Loucy (cell line): ENCODE data around the gene ZNF236.
A peak's percentile ranks its signal among the peaks of the same experiment; 100 is the strongest.

Experiments
- H2AFZ ChIP-seq: fragments of 200-600 bp; sonication (generic); 2 replicates; pipeline ENCODE4 v1.6.0; 2016; ENCODE audit warnings: antibody characterized with exemption, mild to moderate bottlenecking, low read length, moderate library complexity
- H3F3A ChIP-seq: fragments of 200-600 bp; 2 replicates; pipeline ENCODE4 v1.6.0; 2016; ENCODE audit warnings: antibody characterized with exemption, low read depth, mild to moderate bottlenecking
- H3K27me3 ChIP-seq: fragments of 200-600 bp; sonication (generic); 2 replicates; pipeline ENCODE4 v1.6.1; 2014; ENCODE audit warnings: low read length, mild to moderate bottlenecking; ENCODE audit not compliant: insufficient read depth, poor library complexity, severe bottlenecking
- H3K36me3 ChIP-seq: fragments of 200-600 bp; sonication (generic); 2 replicates; pipeline ENCODE4 v1.6.1; 2016; ENCODE audit warnings: low read length; ENCODE audit not compliant: insufficient read depth
- H3K4me1 ChIP-seq: fragments of 200-600 bp; sonication (generic); 2 replicates; pipeline ENCODE4 v1.5.1; 2014; ENCODE audit warnings: low read length, mild to moderate bottlenecking; ENCODE audit not compliant: insufficient read depth, poor library complexity, severe bottlenecking
- H3K4me2 ChIP-seq: fragments of 200-600 bp; sonication (generic); 2 replicates; pipeline ENCODE4 v1.6.0; 2014; ENCODE audit warnings: antibody characterized with exemption, low read length, low read depth, mild to moderate bottlenecking; ENCODE audit not compliant: poor library complexity, severe bottlenecking
- H3K4me3 ChIP-seq: fragments of 200-600 bp; sonication (generic); 2 replicates; pipeline ENCODE4 v1.5.1; 2014; ENCODE audit warnings: low read length, mild to moderate bottlenecking, mixed read lengths; ENCODE audit not compliant: poor library complexity, severe bottlenecking
- H3K79me2 ChIP-seq: fragments of 200-600 bp; sonication (generic); 2 replicates; pipeline ENCODE4 v1.6.1; 2014; ENCODE audit warnings: low read length; ENCODE audit not compliant: insufficient read depth
- H3K9ac ChIP-seq: fragments of 200-600 bp; sonication (generic); 2 replicates; pipeline ENCODE4 v1.6.0; 2014; ENCODE audit warnings: mild to moderate bottlenecking, low read depth, low read length, moderate library complexity; ENCODE audit not compliant: poor library complexity, severe bottlenecking
- H3K9me2 ChIP-seq: fragments of 200-600 bp; sonication (generic); replicated peaks from 2 replicates; pipeline ENCODE4 v1.6.1; 2016; ENCODE audit warnings: low read depth, low read length, mixed read lengths
- H3K9me3 ChIP-seq: fragments of 200-600 bp; sonication (generic); 2 replicates; pipeline ENCODE4 v1.6.1; 2014; ENCODE audit warnings: mild to moderate bottlenecking, antibody characterized with exemption, low read length, low read depth; ENCODE audit not compliant: insufficient read depth
- H4K20me1 ChIP-seq: fragments of 200-600 bp; sonication (generic); 2 replicates; pipeline ENCODE4 v1.6.0; 2014; ENCODE audit warnings: antibody characterized with exemption, low read length, mild to moderate bottlenecking; ENCODE audit not compliant: insufficient read depth, poor library complexity, severe bottlenecking
- CTCF ChIP-seq: fragments of 200-600 bp; sonication (generic); conservative IDR thresholded peaks from 2 replicates; pipeline ENCODE4 v1.5.1; 2014; ENCODE audit warnings: mild to moderate bottlenecking, antibody characterized with exemption, low read length
- EZH2phosphoT487 ChIP-seq: fragments of 200-600 bp; IDR thresholded peaks from 2 replicates; pipeline ENCODE4 v1.6.1; 2018; ENCODE audit warnings: antibody characterized with exemption, mild to moderate bottlenecking, moderate library complexity, borderline replicate concordance

Gene ZNF236

GRCh38 chr18:76819411-76820136, 2.8 kb upstream of the ZNF236 start:
- no peaks in the 10 kb centered on the region for H3K9me3 ChIP-seq
- H3K79me2 ChIP-seq, result peaks cover 63% of the 10 kb centered on the region
- peak overlapping the region; percentile 97 for H3K4me3 ChIP-seq
- peaks cover 31% of the 10 kb centered on the region for H4K20me1 ChIP-seq
- TF ChIP-seq CTCF, result no peak
- H3K4me2 ChIP-seq, result peak overlapping the region; percentile 92
- no peaks in the 10 kb centered on the region for H3K9me2 ChIP-seq
- no peaks in the 10 kb centered on the region for H3F3A ChIP-seq
- H2AFZ ChIP-seq, result no peak overlapping the region
- peak overlapping the region; percentile 96 for H3K9ac ChIP-seq
- no peaks in the 10 kb centered on the region for H3K36me3 ChIP-seq
- no peaks in the 10 kb centered on the region for H3K27me3 ChIP-seq
- peaks cover 33% of the 10 kb centered on the region for H3K4me1 ChIP-seq

GRCh38 chr18:76821356-76821874, 942 bp upstream of the ZNF236 start:
- peaks cover 41% of the 10 kb centered on the region for H3K4me1 ChIP-seq
- H3K4me3 ChIP-seq, result peak overlapping the region; percentile 97
- peak overlapping the region; percentile 90 for H2AFZ ChIP-seq
- H3K9me3 ChIP-seq, result no peaks in the 10 kb centered on the region
- H3K9ac ChIP-seq, result peak overlapping the region; percentile 96
- peak overlapping the region; percentile 92 for H3K4me2 ChIP-seq
- H3K9me2 ChIP-seq, result no peaks in the 10 kb centered on the region
- no peaks in the 10 kb centered on the region for H3K27me3 ChIP-seq
- no peak for TF ChIP-seq CTCF
- TF ChIP-seq EZH2phosphoT487, result no peak
- 0 out of 2 replicates have a peak, but pooled peaks cover 7% of the 10 kb centered on the region for H3F3A ChIP-seq
- H4K20me1 ChIP-seq, result peaks cover 31% of the 10 kb centered on the region
- H3K36me3 ChIP-seq, result no peaks in the 10 kb centered on the region
- peaks cover 78% of the 10 kb centered on the region for H3K79me2 ChIP-seq

- Histone ChIP-seq H3K36me3 (no peaks in the 10 kb centered on the region), H3K9me2 (no peaks in the 10 kb centered on the region), H2AFZ (peak overlapping the region; percentile 90), H3K4me1 (peaks cover 41% of the 10 kb centered on the region), H3K4me3 (peak overlapping the region; percentile 97), H3K27me3 (no peaks in the 10 kb centered on the region), H3K9ac (peak overlapping the region; percentile 96), H3K4me2 (peak overlapping the region; percentile 92), H3K9me3 (no peaks in the 10 kb centered on the region), H3K79me2 (peaks cover 83% of the 10 kb centered on the region), H4K20me1 (peaks cover 31% of the 10 kb centered on the region), H3F3A (0 out of 2 replicates have a peak, but pooled peaks cover 7% of the 10 kb centered on the region)
- TF ChIP-seq CTCF (no peak), EZH2phosphoT487 (no peak)
These were observed 367 bp upstream of the ZNF236 start for GRCh38 chr18:76821875-76822505.
